Activated T-helper 2 cell treated with anti-CD3 and anti-CD28 coated beads, Interferon-gamma antibody, Interleukin-2, Interleukin-4, amounts not matched to agents 10 μg/mL and 5 μg/mL and 100 μg/mL, durations not matched to agents 14 hours and 24 hours and 36 hours (primary cell): Measurements from ENCODE around the gene CSGALNACT2. TPM values are rescaled to one million over a fixed set of nuclear protein-coding genes. Genes with fewer than 3 reads are reported as not detected.

Source experiments
- DNase-seq: peaks from one replicate; pipeline ENCODE4 v3.0.0; 2021; ENCODE audit warnings: low spot score
- H3K27ac Mint-ChIP-seq: one replicate; pipeline ENCODE4 v1.8.0; 2021; ENCODE audit warnings: mixed read lengths
- H3K27me3 Mint-ChIP-seq: one replicate; pipeline ENCODE4 v1.8.0; 2021; ENCODE audit warnings: low read depth, mixed read lengths
- H3K36me3 Mint-ChIP-seq: one replicate; pipeline ENCODE4 v1.8.0; 2021; ENCODE audit warnings: low read depth, mixed read lengths
- H3K4me1 Mint-ChIP-seq: one replicate; pipeline ENCODE4 v1.8.0; 2021; ENCODE audit warnings: low read depth, mixed read lengths
- H3K4me3 Mint-ChIP-seq: one replicate; pipeline ENCODE4 v1.8.0; 2021; ENCODE audit warnings: low read depth, mild to moderate bottlenecking, moderate library complexity, mixed read lengths
- H3K9me3 Mint-ChIP-seq: one replicate; pipeline ENCODE4 v1.8.0; 2021; ENCODE audit warnings: mixed read lengths
- intact Hi-C: fragments of 100-400 bp; cut with micrococcal nuclease; formaldehyde crosslinking; loops from one replicate; pipeline ENCODE4 v1.15.1; 2023
- total RNA-seq: library from RNA; stranded (reverse); gene quantifications from 2 replicates; pipeline ENCODE4 v1.2.3, GENCODE V29; 2022

Gene CSGALNACT2
- total RNA-seq, 1 donor from 2014 or later = 25.2 TPM

- DNase-seq = no peak
- no peaks in the 10 kb centered on the region for H3K9me3 Mint-ChIP-seq
- intact Hi-C loops = no loop called here
- no peak overlapping the region for H3K27ac Mint-ChIP-seq
- no peaks in the 10 kb centered on the region for H3K36me3 Mint-ChIP-seq
- H3K4me3 Mint-ChIP-seq = no peak overlapping the region
- H3K27me3 Mint-ChIP-seq = no peaks in the 10 kb centered on the region
- H3K4me1 Mint-ChIP-seq = peaks cover 4% of the 10 kb centered on the region
Observed at GRCh38 chr10:43199684-43200537, 61.7 kb downstream of the CSGALNACT2 start.

- no peaks in the 10 kb centered on the region for H3K27me3 Mint-ChIP-seq
- no peak for DNase-seq
- intact Hi-C loops = no loop called here
- H3K27ac Mint-ChIP-seq = no peak overlapping the region
- peaks cover 7% of the 10 kb centered on the region for H3K4me1 Mint-ChIP-seq
- H3K36me3 Mint-ChIP-seq = no peaks in the 10 kb centered on the region
- no peak overlapping the region for H3K4me3 Mint-ChIP-seq
- no peaks in the 10 kb centered on the region for H3K9me3 Mint-ChIP-seq
Observed at GRCh38 chr10:43200538-43201390, 62.5 kb downstream of the CSGALNACT2 start.

- DNase-seq = peak; percentile 6
Observed at GRCh38 chr10:43201545-43202131, 63.4 kb downstream of the CSGALNACT2 start.

GRCh38 chr10:43202224-43202656, 64.0 kb downstream of the CSGALNACT2 start:
- intact Hi-C loops = loop anchor here (2.0 kb wide), 1 partner anchor 63 kb away; the partner anchor contains the start of gene CSGALNACT2
- H3K4me1 Mint-ChIP-seq = peaks cover 7% of the 10 kb centered on the region

More at GRCh38 chr10:43201545-43202131, 63.4 kb downstream of the CSGALNACT2 start:
- H3K36me3 Mint-ChIP-seq = no peaks in the 10 kb centered on the region
- H3K9me3 Mint-ChIP-seq = no peaks in the 10 kb centered on the region
- H3K27me3 Mint-ChIP-seq = no peaks in the 10 kb centered on the region
- no peak overlapping the region for H3K27ac Mint-ChIP-seq
- H3K4me3 Mint-ChIP-seq = no peak overlapping the region
- peaks cover 7% of the 10 kb centered on the region for H3K4me1 Mint-ChIP-seq
- intact Hi-C loops = loop anchor here (2.0 kb wide), 1 partner anchor 63 kb away; the partner anchor contains the start of gene CSGALNACT2

GRCh38 chr10:43202657-43203447, 64.6 kb downstream of the CSGALNACT2 start:
- Mint-ChIP-seq H3K36me3 (no peaks in the 10 kb centered on the region), H3K9me3 (no peaks in the 10 kb centered on the region), H3K27ac (no peak overlapping the region), H3K4me1 (peaks cover 7% of the 10 kb centered on the region), H3K4me3 (peak overlapping the region; percentile 74), H3K27me3 (no peaks in the 10 kb centered on the region)
- intact Hi-C loops = loop anchor here (2.0 kb wide), 1 partner anchor 64 kb away; the partner anchor contains the start of gene CSGALNACT2
- DNase-seq = peak; percentile 28

More at GRCh38 chr10:43202224-43202656, 64.0 kb downstream of the CSGALNACT2 start:
- no peaks in the 10 kb centered on the region for H3K9me3 Mint-ChIP-seq
- H3K4me3 Mint-ChIP-seq = peak overlapping the region; percentile 74
- no peaks in the 10 kb centered on the region for H3K36me3 Mint-ChIP-seq
- DNase-seq = peak; percentile 49
- no peaks in the 10 kb centered on the region for H3K27me3 Mint-ChIP-seq
- H3K27ac Mint-ChIP-seq = no peak overlapping the region

GRCh38 chr10:43203448-43204041, 65.3 kb downstream of the CSGALNACT2 start:
- Mint-ChIP-seq H3K4me1 (peaks cover 7% of the 10 kb centered on the region), H3K27me3 (no peaks in the 10 kb centered on the region), H3K27ac (no peak overlapping the region), H3K4me3 (peak overlapping the region; percentile 17), H3K9me3 (no peaks in the 10 kb centered on the region), H3K36me3 (no peaks in the 10 kb centered on the region)
- no peak for DNase-seq
- intact Hi-C loops = loop anchor here (2.0 kb wide), 1 partner anchor 65 kb away; the partner anchor contains the start of gene CSGALNACT2

GRCh38 chr10:43204042-43204942, 66.0 kb downstream of the CSGALNACT2 start:
- H3K4me3 Mint-ChIP-seq = no peak overlapping the region
- H3K9me3 Mint-ChIP-seq = no peaks in the 10 kb centered on the region
- H3K4me1 Mint-ChIP-seq = peaks cover 7% of the 10 kb centered on the region
- no peaks in the 10 kb centered on the region for H3K27me3 Mint-ChIP-seq
- no peak for DNase-seq
- intact Hi-C loops = no loop called here
- H3K36me3 Mint-ChIP-seq = no peaks in the 10 kb centered on the region
- H3K27ac Mint-ChIP-seq = no peak overlapping the region

- Mint-ChIP-seq H3K27ac (no peak overlapping the region), H3K27me3 (no peaks in the 10 kb centered on the region), H3K36me3 (no peaks in the 10 kb centered on the region), H3K9me3 (no peaks in the 10 kb centered on the region), H3K4me3 (no peak overlapping the region), H3K4me1 (peaks cover 7% of the 10 kb centered on the region)
- DNase-seq = peak; percentile 30
- intact Hi-C loops = loop anchor here (1.0 kb wide), 3 partner anchors 24 to 257 kb away; no protein-coding TSS in a partner anchor
Observed at GRCh38 chr10:43204943-43205671, 66.9 kb downstream of the CSGALNACT2 start.

- H3K4me1 Mint-ChIP-seq = peaks cover 7% of the 10 kb centered on the region
- no peak overlapping the region for H3K4me3 Mint-ChIP-seq
- no peak for DNase-seq
- no peaks in the 10 kb centered on the region for H3K9me3 Mint-ChIP-seq
- intact Hi-C loops = loop anchor here (1.0 kb wide), 3 partner anchors 23 to 256 kb away; no protein-coding TSS in a partner anchor
- H3K27ac Mint-ChIP-seq = no peak overlapping the region
- H3K27me3 Mint-ChIP-seq = no peaks in the 10 kb centered on the region
- no peaks in the 10 kb centered on the region for H3K36me3 Mint-ChIP-seq
Observed at GRCh38 chr10:43205681-43206390, 67.6 kb downstream of the CSGALNACT2 start.
